Measurements from ENCODE around the gene KIAA0586. TPM values are rescaled to one million over a fixed set of nuclear protein-coding genes. Genes with fewer than 3 reads are reported as not detected.
"Not testable (repeated sequence)": the region's sequence is repeated elsewhere in the genome, so short reads cannot be mapped to it uniquely, and the experiment has no call there.

KIAA0586 gene
- total RNA-seq, 1 experiment from 2014 or later = 25.7 TPM

DNA sequence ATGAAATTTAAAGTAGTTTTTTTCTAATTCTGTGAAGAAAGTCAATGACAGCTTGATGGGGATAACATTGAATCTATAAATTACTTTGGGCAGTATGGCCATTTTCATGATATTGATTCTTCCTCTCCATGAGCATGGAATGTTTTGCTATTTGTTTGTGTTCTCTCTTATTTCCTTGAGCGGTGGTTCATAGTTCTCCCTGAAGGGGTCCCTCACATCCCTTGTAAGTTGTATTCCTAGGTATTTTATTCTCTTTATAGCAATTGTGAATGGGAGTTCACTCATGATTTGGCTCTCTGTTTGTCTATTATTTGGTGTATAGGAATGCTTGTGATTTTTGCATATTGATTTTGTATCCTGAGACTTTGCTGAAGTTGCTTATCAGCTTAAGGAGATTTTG, 153.9 kb downstream of the KIAA0586 start:
- RAD21 ChIA-PET (ENCODE audit: low non-redundant PET in 1 of 2, low total read pairs in 2 of 2, uncharacterized antibody in 2 of 2, unreplicated experiment in 2 of 2); H3K9me3 ChIP-seq (ENCODE audit: control insufficient read depth in 1 of 2, insufficient read depth in 1 of 2, low read depth in 1 of 2, low read length in 2 of 2); POLR2A ChIA-PET; H3K9me2 ChIP-seq (ENCODE audit: insufficient read depth); H2AFZ ChIP-seq (ENCODE audit: low read depth, low read length, poor library complexity, severe bottlenecking); H3K27ac ChIP-seq (ENCODE audit: low read depth, low read length); intact Hi-C loops (cut with micrococcal nuclease); H3K4me2 ChIP-seq (ENCODE audit: low read length); BruUV-seq (replicated peaks); H3K36me3 ChIP-seq (ENCODE audit: control insufficient read depth in 1 of 2, insufficient read depth in 2 of 2, low read length in 2 of 2); H3K9ac ChIP-seq (ENCODE audit: low read length); H3K79me2 ChIP-seq (ENCODE audit: insufficient read depth, low read length); H3K27me3 ChIP-seq (ENCODE audit: insufficient read depth, low read length); DNase-seq (ENCODE audit: low read depth, low spot score); H3K4me3 ChIP-seq (replicated peaks in 1 of 2; ENCODE audit: low read depth in 1 of 2, low read length in 2 of 2); CTCF ChIA-PET; ATAC-seq; H4K20me1 ChIP-seq (ENCODE audit: insufficient read depth); H3K4me1 ChIP-seq (ENCODE audit: control insufficient read depth in 1 of 2, insufficient read depth in 2 of 2, low read length in 2 of 2): not testable (repeated sequence)

GRCh38 chr14:58584383-58584782, 156.9 kb downstream of the KIAA0586 start:
- BruUV-seq (replicated peaks) = no TSS peak

More at GRCh38 chr14:58584383-58584782, 156.9 kb downstream of the KIAA0586 start:
- Histone ChIP-seq H3K4me1 (ENCODE audit: control insufficient read depth in 1 of 2, insufficient read depth in 2 of 2, low read length in 2 of 2) (no peaks in the 10 kb centered on the region; a peak in 1 of 4 replicates), H3K4me3 (replicated peaks in 1 of 2; ENCODE audit: low read depth in 1 of 2, low read length in 2 of 2) (no peak overlapping the region), H3K27ac (ENCODE audit: low read depth, low read length) (no peak overlapping the region), H2AFZ (ENCODE audit: low read depth, low read length, poor library complexity, severe bottlenecking) (no peak overlapping the region), H3K79me2 (ENCODE audit: insufficient read depth, low read length) (no peaks in the 10 kb centered on the region), H3K9me2 (ENCODE audit: insufficient read depth) (no peaks in the 10 kb centered on the region), H3K9ac (ENCODE audit: low read length) (no peak overlapping the region), H4K20me1 (ENCODE audit: insufficient read depth) (no peaks in the 10 kb centered on the region), H3K36me3 (ENCODE audit: control insufficient read depth in 1 of 2, insufficient read depth in 2 of 2, low read length in 2 of 2) (no peaks in the 10 kb centered on the region), H3K9me3 (ENCODE audit: control insufficient read depth in 1 of 2, insufficient read depth in 1 of 2, low read depth in 1 of 2, low read length in 2 of 2) (no peaks in the 10 kb centered on the region), H3K4me2 (ENCODE audit: low read length) (no peak overlapping the region), H3K27me3 (ENCODE audit: insufficient read depth, low read length) (no peaks in the 10 kb centered on the region)
- DNase-seq (ENCODE audit: low read depth, low spot score) = no peak
- TF ChIP-seq SP1 (IDR thresholded peaks at IDR 0.05; ENCODE audit: low read depth) (no peak), FOSL1 (IDR thresholded peaks at IDR 0.05; ENCODE audit: low read depth) (no peak), EZH2phosphoT487 (IDR thresholded peaks at IDR 0.05; ENCODE audit: borderline replicate concordance) (no peak), CEBPB (IDR thresholded peaks at IDR 0.05; ENCODE audit: low read depth) (no peak), EGR1 (IDR thresholded peaks at IDR 0.05; ENCODE audit: low read depth) (no peak), ZBTB33 (IDR thresholded peaks at IDR 0.05; ENCODE audit: extremely low read depth, insufficient replicate concordance, low read length) (no peak), TCF7L2 (IDR thresholded peaks at IDR 0.05; ENCODE audit: borderline replicate concordance, extremely low read depth, insufficient read depth, insufficient read length) (no peak), YY1 (IDR thresholded peaks at IDR 0.05; ENCODE audit: extremely low read depth, insufficient replicate concordance, low read depth, low read length) (no peak), POLR2AphosphoS5 (IDR thresholded peaks at IDR 0.05; ENCODE audit: low read depth, low read length) (no peak), JUND (IDR thresholded peaks at IDR 0.05) (no peak), EZH2 (IDR thresholded peaks at IDR 0.05) (no peak), RAD21 (IDR thresholded peaks at IDR 0.05; ENCODE audit: low read depth) (no peak), ZFX (IDR thresholded peaks at IDR 0.05) (no peak), ZNF274 (IDR thresholded peaks at IDR 0.05; ENCODE audit: low read depth, low read length) (no peak)
- TF ChIP-seq, protein P1, sequence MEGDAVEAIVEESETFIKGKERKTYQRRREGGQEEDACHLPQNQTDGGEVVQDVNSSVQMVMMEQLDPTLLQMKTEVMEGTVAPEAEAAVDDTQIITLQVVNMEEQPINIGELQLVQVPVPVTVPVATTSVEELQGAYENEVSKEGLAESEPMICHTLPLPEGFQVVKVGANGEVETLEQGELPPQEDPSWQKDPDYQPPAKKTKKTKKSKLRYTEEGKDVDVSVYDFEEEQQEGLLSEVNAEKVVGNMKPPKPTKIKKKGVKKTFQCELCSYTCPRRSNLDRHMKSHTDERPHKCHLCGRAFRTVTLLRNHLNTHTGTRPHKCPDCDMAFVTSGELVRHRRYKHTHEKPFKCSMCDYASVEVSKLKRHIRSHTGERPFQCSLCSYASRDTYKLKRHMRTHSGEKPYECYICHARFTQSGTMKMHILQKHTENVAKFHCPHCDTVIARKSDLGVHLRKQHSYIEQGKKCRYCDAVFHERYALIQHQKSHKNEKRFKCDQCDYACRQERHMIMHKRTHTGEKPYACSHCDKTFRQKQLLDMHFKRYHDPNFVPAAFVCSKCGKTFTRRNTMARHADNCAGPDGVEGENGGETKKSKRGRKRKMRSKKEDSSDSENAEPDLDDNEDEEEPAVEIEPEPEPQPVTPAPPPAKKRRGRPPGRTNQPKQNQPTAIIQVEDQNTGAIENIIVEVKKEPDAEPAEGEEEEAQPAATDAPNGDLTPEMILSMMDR (IDR thresholded peaks at IDR 0.05 in 2 of 3, conservative IDR thresholded peaks at IDR 0.05 in 1 of 3; ENCODE audit: borderline replicate concordance in 1 of 3, insufficient read depth in 1 of 3, low read depth in 2 of 3, low read length in 2 of 3) = no peak
- TF ChIP-seq, protein P2, sequence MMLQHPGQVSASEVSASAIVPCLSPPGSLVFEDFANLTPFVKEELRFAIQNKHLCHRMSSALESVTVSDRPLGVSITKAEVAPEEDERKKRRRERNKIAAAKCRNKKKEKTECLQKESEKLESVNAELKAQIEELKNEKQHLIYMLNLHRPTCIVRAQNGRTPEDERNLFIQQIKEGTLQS (IDR thresholded peaks at IDR 0.05) = no peak
- POLR2A ChIA-PET = no interaction called here
- ATAC-seq = no peak
- RAD21 ChIA-PET (ENCODE audit: low non-redundant PET in 1 of 2, low total read pairs in 2 of 2, uncharacterized antibody in 2 of 2, unreplicated experiment in 2 of 2) = no interaction called here
- intact Hi-C loops (cut with micrococcal nuclease) = no loop called here
- CTCF ChIA-PET = interaction anchor here (1.0 kb wide), 1 partner anchor 10 kb away, joined by 3 read pairs; no protein-coding TSS in a partner anchor

Measured in HCT116 (cell line).